ENCODE measurements around the gene SLC10A6.

Gene SLC10A6

DNA sequence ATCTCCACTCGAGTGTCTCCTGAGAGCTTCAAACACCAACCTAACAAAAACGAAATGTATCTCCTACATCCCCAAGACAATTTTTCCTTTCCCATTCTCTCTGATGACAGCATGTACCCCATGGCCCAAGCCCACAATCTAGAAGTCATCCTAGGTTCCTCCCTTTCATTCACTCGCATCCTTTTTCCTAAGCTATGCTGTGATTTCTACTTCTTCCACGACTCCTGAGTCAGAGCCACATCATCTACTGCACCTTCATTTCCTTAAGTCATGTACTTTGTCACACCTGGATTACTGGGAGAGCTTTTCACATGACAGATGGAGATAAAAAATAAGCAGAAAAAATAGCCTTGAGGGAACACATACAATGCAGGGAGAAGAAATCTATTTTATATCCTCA lies 23.0 kb upstream of the SLC10A6 start:
- TF ChIP-seq, protein P1, sequence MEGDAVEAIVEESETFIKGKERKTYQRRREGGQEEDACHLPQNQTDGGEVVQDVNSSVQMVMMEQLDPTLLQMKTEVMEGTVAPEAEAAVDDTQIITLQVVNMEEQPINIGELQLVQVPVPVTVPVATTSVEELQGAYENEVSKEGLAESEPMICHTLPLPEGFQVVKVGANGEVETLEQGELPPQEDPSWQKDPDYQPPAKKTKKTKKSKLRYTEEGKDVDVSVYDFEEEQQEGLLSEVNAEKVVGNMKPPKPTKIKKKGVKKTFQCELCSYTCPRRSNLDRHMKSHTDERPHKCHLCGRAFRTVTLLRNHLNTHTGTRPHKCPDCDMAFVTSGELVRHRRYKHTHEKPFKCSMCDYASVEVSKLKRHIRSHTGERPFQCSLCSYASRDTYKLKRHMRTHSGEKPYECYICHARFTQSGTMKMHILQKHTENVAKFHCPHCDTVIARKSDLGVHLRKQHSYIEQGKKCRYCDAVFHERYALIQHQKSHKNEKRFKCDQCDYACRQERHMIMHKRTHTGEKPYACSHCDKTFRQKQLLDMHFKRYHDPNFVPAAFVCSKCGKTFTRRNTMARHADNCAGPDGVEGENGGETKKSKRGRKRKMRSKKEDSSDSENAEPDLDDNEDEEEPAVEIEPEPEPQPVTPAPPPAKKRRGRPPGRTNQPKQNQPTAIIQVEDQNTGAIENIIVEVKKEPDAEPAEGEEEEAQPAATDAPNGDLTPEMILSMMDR (IDR thresholded peaks at IDR 0.05; ENCODE audit: low read depth, low read length): no peak
- no peak overlapping the region for H3K4me3 ChIP-seq (ENCODE audit: low read depth, low read length)
- in situ Hi-C loops (cut with HindIII; ENCODE audit: low sequenced_read_pairs): no loop called here
- DNase-seq (ENCODE audit: low read depth, low spot score): no peak

DNA sequence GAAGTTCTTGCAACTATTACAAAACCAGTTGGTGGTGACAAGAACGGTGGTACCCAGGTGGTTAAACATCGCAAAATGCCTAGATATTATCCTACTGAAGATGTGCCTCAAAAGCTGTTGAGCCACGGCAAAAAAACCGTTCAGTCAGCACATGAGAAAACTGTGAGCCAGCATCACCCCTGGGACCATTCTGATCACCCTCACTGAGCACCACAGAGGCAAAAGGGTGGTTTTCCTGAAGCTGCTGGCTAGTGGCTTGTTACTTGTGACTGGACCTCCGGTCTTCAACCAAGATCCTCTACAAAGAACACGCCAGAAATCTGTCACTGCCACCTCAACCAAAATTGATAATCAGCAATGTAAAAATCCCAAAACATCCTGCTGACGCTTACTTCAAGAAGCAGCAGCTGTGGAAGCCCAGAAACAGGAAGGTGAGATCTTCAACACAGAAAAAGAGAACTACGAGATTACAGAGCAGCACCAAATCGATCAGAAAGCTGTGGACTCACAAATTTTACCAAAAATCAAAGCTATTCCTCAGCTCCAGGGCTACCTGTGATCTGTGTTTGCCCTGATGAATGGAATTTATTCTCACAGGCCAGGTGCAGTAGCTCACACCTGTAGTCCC lies 21.4 kb upstream of the SLC10A6 start:
- in situ Hi-C loops (cut with HindIII; ENCODE audit: low sequenced_read_pairs): no loop called here
- no peak for DNase-seq (ENCODE audit: low read depth, low spot score)
- no peak overlapping the region for H3K4me3 ChIP-seq (ENCODE audit: low read depth, low read length)
- TF ChIP-seq, protein P1 (IDR thresholded peaks at IDR 0.05; ENCODE audit: low read depth, low read length): no peak

DNA sequence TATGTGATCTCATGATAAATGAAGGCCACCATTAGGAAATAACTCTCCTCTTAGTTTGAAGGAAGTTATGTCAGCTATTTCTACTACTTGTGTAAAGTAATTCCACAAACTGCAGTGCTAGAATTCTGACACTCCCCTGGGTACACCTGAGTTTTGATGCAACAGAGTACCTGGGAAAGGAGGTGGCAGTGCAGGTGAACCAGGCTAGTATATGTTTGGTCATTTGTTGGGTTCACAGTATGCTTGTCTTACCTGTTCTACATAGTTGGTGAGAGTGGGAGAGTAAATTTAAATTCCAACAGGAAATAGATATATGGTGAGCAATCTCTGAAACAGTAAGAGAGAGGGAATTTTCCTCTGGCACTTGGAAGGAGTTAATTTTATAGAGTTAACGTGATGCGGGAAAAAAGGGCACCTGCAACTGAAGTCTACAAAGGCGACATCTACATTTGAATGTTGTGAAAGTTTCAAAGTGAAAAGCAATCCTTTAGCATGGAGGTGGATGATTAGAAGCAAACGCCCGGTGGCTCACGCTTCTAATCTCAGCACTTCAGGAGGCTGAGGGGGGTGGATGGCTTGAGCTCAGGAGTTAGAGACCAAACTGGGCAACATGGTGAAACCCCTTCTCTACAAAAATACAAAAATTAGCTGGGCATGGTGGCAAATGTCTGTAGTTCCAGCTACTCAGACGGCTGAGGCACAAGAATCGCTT lies 8.3 kb upstream of the SLC10A6 start:
- no peak for DNase-seq (ENCODE audit: low read depth, low spot score)
- TF ChIP-seq, protein P1 (IDR thresholded peaks at IDR 0.05; ENCODE audit: low read depth, low read length): no peak
- in situ Hi-C loops (cut with HindIII; ENCODE audit: low sequenced_read_pairs): no loop called here
- H3K4me3 ChIP-seq (ENCODE audit: low read depth, low read length): no peak overlapping the region

DNA sequence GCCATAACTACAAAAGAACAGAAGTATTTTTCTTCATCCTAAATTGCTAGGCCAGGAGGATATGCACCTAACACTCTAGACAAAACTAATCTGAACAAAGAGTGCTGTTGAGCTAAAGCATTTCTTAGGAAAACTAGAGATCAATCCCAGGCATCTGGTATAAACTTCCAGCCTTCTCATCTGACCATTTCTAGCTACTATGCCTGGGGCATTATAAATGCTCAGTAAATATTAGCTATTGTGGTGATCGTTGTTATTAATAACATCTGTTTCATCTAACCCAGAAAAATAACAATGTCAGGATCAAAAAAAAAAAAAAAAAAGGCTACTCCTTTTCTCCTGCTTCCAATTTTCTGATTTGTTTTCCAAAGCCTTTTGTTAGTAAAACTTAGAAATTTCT lies 7.7 kb upstream of the SLC10A6 start:
- TF ChIP-seq, protein P1 (IDR thresholded peaks at IDR 0.05; ENCODE audit: low read depth, low read length): no peak
- DNase-seq (ENCODE audit: low read depth, low spot score): no peak
- H3K4me3 ChIP-seq (ENCODE audit: low read depth, low read length): no peak overlapping the region
- in situ Hi-C loops (cut with HindIII; ENCODE audit: low sequenced_read_pairs): no loop called here

DNA sequence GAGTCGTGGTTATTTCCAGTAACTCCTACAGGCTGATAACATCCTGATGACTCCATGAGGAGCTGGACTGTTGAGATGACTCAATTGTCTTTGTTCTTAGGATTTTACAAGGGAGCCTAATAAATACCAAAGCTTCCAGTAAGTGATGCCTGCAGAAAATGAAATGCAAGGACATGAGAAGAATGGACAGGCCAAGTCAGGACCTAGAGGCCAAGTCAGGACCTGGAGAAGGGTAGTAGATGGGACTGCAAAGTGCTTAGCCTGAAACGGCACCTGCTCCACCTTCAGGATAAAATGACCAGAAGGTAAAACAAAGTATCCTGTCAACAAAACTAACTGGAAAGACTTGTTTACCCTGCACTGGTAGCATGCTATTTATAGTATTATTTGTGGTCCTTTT lies 6.4 kb upstream of the SLC10A6 start:
- DNase-seq (ENCODE audit: low read depth, low spot score): peak; percentile 36
- in situ Hi-C loops (cut with HindIII; ENCODE audit: low sequenced_read_pairs): no loop called here

DNA sequence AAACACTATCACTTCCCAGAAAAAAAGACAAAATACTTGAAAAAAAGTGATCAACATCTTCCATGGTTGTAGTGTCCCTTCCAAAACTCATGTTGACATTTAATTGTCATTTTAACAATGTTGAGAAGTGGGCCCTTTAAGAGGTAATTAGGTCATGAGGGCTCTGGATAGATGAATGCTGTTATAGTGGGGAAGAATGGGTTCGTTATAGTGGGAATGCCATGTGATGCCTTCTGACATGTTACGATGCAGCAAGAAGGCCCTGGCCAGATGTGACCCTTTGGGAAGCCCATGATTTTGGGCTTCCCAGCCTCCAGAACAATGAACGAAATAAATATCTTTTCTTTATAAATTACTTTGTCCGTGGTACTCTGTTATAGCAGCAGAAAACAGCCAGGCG lies 4.0 kb upstream of the SLC10A6 start:
- DNase-seq (ENCODE audit: low read depth, low spot score): no peak
- in situ Hi-C loops (cut with HindIII; ENCODE audit: low sequenced_read_pairs): no loop called here
- H3K4me3 ChIP-seq (ENCODE audit: low read depth, low read length): no peak overlapping the region
- TF ChIP-seq, protein P1 (IDR thresholded peaks at IDR 0.05; ENCODE audit: low read depth, low read length): no peak

More for the DNA sequence above, 6.4 kb upstream of the SLC10A6 start:
- no peak overlapping the region for H3K4me3 ChIP-seq (ENCODE audit: low read depth, low read length)
- TF ChIP-seq, protein P1 (IDR thresholded peaks at IDR 0.05; ENCODE audit: low read depth, low read length): no peak

Measured in astrocyte of the spinal cord (primary cell).